Brain microvascular endothelial cell (primary cell): ENCODE data around the gene IFIT3.

ENCODE experiments used
- DNase-seq: peaks from one replicate; pipeline ENCODE4 v3.0.0-alpha.2; 2020
- H3K27ac ChIP-seq: fragments of 250-450 bp; sonication (Bioruptor Pico); 2 replicates; pipeline ENCODE4 v1.5.1; 2020; ENCODE audit warnings: mild to moderate bottlenecking, moderate library complexity
- H3K27me3 ChIP-seq: fragments of 250-450 bp; sonication (Bioruptor Pico); replicated peaks from 2 replicates; pipeline ENCODE4 v1.5.1; 2020; ENCODE audit warnings: mild to moderate bottlenecking
- H3K36me3 ChIP-seq: fragments of 250-450 bp; sonication (Bioruptor Pico); replicated peaks from 2 replicates; pipeline ENCODE4 v1.5.1; 2020; ENCODE audit warnings: mild to moderate bottlenecking
- H3K4me3 ChIP-seq: 2 replicates; pipeline ENCODE4 v1.5.1; 2011; ENCODE audit warnings: low read depth, mild to moderate bottlenecking, control low read depth, low read length, moderate library complexity
- in situ Hi-C: cut with HindIII; loops from 2 replicates; pipeline ENCODE4 v1.10.0; 2017; ENCODE audit warnings: low sequenced_read_pairs, low pct_ligation_motif_present
- TF ChIP-seq, protein P1 (sequence below): IDR thresholded peaks from 2 replicates; pipeline ENCODE4 v1.5.1; 2011; ENCODE audit warnings: low read depth, mild to moderate bottlenecking, moderate library complexity, low read length, control low read depth, inconsistent platforms; ENCODE audit errors: missing control alignments

Gene IFIT3

DNA sequence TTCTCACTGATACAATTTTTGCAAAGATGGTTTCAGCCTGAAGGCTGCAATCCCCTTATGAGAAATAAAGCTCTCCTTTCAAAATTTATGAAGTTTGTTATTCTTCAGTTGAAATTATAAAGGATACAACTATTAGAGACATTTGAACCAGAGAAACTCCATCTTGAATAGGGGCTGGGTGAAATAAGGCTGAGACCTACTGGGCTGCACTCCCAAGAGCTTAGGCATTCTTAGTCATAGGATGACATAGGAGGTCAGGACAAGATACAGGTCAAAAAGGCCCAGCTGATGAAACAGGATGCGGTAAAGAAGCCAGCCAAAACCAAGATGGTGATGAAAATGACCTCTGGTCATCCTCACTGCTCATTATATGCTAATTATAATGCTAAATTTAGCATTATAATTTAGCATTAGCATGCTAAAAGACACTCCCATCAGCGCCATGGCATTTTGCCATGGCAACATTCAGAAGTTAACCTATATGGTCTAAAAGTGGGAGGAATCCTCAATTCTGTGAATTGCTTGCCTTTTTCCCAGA, 27.7 kb downstream of the IFIT3 start:
- Histone ChIP-seq H3K36me3 (no peaks in the 10 kb centered on the region), H3K4me3 (no peak overlapping the region), H3K27me3 (no peaks in the 10 kb centered on the region), H3K27ac (no peak overlapping the region)
- TF ChIP-seq, protein P1, sequence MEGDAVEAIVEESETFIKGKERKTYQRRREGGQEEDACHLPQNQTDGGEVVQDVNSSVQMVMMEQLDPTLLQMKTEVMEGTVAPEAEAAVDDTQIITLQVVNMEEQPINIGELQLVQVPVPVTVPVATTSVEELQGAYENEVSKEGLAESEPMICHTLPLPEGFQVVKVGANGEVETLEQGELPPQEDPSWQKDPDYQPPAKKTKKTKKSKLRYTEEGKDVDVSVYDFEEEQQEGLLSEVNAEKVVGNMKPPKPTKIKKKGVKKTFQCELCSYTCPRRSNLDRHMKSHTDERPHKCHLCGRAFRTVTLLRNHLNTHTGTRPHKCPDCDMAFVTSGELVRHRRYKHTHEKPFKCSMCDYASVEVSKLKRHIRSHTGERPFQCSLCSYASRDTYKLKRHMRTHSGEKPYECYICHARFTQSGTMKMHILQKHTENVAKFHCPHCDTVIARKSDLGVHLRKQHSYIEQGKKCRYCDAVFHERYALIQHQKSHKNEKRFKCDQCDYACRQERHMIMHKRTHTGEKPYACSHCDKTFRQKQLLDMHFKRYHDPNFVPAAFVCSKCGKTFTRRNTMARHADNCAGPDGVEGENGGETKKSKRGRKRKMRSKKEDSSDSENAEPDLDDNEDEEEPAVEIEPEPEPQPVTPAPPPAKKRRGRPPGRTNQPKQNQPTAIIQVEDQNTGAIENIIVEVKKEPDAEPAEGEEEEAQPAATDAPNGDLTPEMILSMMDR: no peak
- no peak for DNase-seq
- in situ Hi-C loops: no loop called here

DNA sequence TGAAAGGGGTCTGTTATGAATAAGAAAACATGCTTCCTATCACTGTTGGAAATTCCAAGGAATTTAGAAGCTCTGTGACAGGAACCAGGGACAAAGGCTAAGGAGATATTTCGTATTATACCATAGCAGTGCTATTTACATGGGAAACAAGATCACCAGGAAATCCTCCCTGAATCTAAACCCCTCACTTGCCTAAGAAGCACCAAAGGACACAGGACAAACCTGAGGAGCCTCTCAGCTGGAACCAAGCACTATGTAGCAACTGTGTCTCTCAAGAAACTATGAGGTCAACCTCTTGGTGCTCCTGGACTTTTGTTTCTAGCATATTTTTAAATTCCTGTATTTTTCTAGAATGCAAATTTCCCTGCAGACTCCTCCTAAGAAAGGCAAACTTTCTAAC, 29.3 kb downstream of the IFIT3 start:
- H3K27ac ChIP-seq: no peak overlapping the region

DNA sequence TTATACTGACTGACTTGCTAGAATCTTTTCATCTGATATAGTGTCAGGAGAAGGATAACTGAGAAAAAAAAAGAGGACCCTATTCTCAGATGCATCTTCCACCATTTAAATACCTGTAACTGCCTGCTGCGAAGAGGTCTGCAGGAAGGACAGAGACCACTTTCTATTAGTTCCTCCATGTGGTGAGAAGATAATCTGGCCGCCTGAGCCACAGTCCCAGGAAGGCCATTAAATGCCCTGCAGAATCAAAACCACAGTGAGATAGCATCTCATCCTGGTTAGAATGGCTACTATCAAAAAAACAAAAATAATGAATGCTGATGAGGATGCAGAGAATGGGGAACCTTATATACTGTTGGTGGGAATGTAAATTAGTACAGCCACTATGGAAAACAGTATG, 30.2 kb downstream of the IFIT3 start:
- Histone ChIP-seq H3K27me3 (no peaks in the 10 kb centered on the region), H3K36me3 (no peaks in the 10 kb centered on the region), H3K27ac (no peak overlapping the region), H3K4me3 (no peak overlapping the region)
- in situ Hi-C loops: no loop called here
- DNase-seq: no peak
- TF ChIP-seq, protein P1: no peak

More for the DNA sequence above, 29.3 kb downstream of the IFIT3 start:
- DNase-seq: no peak
- in situ Hi-C loops: no loop called here
- no peak overlapping the region for H3K4me3 ChIP-seq
- TF ChIP-seq, protein P1: no peak
- H3K36me3 ChIP-seq: no peaks in the 10 kb centered on the region
- no peaks in the 10 kb centered on the region for H3K27me3 ChIP-seq

DNA sequence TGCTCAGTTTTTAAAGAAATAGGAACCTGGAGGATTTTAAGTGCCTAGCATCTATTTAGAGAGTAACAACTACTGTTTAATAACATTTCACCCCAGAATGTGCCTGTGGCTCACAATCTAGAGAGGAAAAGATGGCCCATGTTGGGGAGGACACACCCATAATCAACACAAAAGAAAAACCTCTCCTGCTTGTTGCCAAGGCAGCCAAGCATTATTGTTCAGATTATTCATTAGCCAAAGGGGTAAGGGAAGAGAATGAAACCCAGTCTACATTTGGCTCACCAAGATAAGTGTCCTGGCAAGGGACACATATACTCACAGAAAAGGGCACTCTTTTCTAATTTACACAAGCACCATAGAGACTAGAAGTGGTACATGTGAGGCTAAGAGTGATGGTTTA, 32.4 kb downstream of the IFIT3 start:
- DNase-seq: no peak
- in situ Hi-C loops: no loop called here
- no peaks in the 10 kb centered on the region for H3K27me3 ChIP-seq
- no peak overlapping the region for H3K27ac ChIP-seq
- TF ChIP-seq, protein P1: no peak
- H3K4me3 ChIP-seq: no peak overlapping the region
- no peaks in the 10 kb centered on the region for H3K36me3 ChIP-seq

DNA sequence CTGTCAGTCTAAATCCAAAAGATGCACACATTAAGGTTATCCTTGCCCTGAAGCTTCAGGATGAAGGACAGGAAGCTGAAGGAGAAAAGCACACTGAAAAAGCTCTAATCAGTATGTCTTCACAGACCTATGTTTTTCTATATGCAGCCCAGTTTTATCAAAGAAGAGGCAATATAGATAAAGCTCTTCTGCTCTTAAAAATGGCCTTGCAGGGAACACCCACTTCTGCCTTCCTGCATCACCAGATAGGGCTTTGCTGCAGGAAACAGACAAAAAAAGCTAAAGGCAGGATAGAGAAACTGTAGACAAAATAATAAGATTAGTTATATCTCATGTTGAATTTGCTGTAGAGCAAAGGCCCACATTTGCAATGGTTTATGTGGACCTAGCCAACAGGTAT, 35.1 kb downstream of the IFIT3 start:
- Histone ChIP-seq H3K4me3 (no peak overlapping the region), H3K27ac (no peak overlapping the region), H3K36me3 (no peaks in the 10 kb centered on the region), H3K27me3 (no peaks in the 10 kb centered on the region)
- DNase-seq: no peak
- in situ Hi-C loops: no loop called here
- TF ChIP-seq, protein P1: no peak
